Gastroesophageal sphincter (tissue), 3 donors: Measurements from ENCODE around the gene EPHA1.

Experiments used
- POLR2A ChIP-seq, 2 donors: fragments of 450-650 bp; IDR thresholded peaks; one replicate each; pipeline ENCODE4 v1.6.1; 2017; ENCODE audit warnings: antibody characterized with exemption in 2 of 2, mild to moderate bottlenecking in 2 of 2, moderate library complexity in 1 of 2
- POLR2AphosphoS5 ChIP-seq: sonication (generic); formaldehyde crosslinking; IDR thresholded peaks from one replicate; pipeline ENCODE4 v1.6.1; 2017; ENCODE audit warnings: antibody characterized with exemption
- TF ChIP-seq, protein P1 (sequence below), 4 experiments: fragments of 200-600 bp in 2 of 4; fragments of 450-650 bp in 2 of 4; sonication (generic) in 1 of 4; IDR thresholded peaks; one replicate each; pipeline ENCODE4 v1.5.1; 2017 to 2019; ENCODE audit warnings: antibody characterized with exemption in 4 of 4, mild to moderate bottlenecking in 2 of 4, moderate library complexity in 2 of 4

DNA sequence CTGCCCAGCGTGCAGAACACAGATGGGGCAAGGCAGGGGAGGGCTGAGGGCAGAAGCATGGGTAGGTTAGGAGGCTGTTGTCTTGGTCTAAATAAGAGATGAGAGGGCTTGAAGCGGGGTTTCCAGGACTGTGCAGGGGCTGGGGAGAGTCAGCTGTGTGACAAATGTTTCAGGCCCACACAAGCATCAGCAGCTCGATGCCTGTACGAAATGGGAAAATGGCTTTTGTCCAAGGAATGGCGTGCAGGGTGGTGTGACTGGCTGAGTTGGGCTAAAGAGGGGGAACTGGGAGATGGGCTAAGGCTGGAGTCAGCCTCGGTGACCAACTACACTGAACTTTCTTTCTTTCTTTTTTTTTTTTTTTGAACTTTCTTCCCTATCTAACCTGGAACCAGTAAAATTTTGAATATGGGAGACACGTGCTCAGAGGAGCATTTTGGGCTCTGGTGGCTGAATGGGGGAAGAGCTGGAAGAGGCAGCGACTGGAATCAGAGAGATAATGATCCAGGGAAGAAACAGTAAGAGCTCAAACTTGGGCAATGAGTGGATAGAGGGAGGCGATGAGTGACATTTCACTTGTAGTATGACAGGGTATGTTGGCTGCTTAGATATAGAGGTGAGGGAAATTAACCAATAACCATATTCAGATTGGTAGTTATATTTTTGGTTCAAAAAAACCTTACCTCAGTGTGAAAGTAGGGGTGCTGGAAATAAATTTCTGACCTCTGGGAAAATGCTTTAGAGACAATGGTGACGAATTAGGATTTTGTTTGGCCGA, 10.2 kb upstream of the EPHA1 start:
- TF ChIP-seq, protein P1, sequence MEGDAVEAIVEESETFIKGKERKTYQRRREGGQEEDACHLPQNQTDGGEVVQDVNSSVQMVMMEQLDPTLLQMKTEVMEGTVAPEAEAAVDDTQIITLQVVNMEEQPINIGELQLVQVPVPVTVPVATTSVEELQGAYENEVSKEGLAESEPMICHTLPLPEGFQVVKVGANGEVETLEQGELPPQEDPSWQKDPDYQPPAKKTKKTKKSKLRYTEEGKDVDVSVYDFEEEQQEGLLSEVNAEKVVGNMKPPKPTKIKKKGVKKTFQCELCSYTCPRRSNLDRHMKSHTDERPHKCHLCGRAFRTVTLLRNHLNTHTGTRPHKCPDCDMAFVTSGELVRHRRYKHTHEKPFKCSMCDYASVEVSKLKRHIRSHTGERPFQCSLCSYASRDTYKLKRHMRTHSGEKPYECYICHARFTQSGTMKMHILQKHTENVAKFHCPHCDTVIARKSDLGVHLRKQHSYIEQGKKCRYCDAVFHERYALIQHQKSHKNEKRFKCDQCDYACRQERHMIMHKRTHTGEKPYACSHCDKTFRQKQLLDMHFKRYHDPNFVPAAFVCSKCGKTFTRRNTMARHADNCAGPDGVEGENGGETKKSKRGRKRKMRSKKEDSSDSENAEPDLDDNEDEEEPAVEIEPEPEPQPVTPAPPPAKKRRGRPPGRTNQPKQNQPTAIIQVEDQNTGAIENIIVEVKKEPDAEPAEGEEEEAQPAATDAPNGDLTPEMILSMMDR (IDR thresholded peaks at IDR 0.05), result no peak
- TF ChIP-seq POLR2AphosphoS5 (no peak), POLR2A (IDR thresholded peaks at IDR 0.05) (no peak)
